Endothelial cell (in vitro differentiated cells): ENCODE data around the gene SPATA32. TPM values are rescaled to one million over a fixed set of nuclear protein-coding genes. Genes with fewer than 3 reads are reported as not detected.

Experiments
- DNase-seq: peaks from one replicate; pipeline ENCODE4 v3.0.0; 2021; ENCODE audit warnings: low spot score
- H3K27ac Mint-ChIP-seq: one replicate; pipeline ENCODE4 v1.8.0; 2021; ENCODE audit warnings: mixed read lengths, inconsistent platforms; ENCODE audit not compliant: unreplicated experiment
- H3K27me3 Mint-ChIP-seq: one replicate; pipeline ENCODE4 v1.8.0; 2021; ENCODE audit warnings: mild to moderate bottlenecking, moderate library complexity, mixed read lengths, inconsistent platforms; ENCODE audit not compliant: unreplicated experiment
- H3K36me3 Mint-ChIP-seq: one replicate; pipeline ENCODE4 v1.8.0; 2021; ENCODE audit warnings: mild to moderate bottlenecking, low read depth, mixed read lengths, inconsistent platforms; ENCODE audit not compliant: unreplicated experiment
- H3K4me1 Mint-ChIP-seq: one replicate; pipeline ENCODE4 v1.8.0; 2021; ENCODE audit warnings: mild to moderate bottlenecking, mixed read lengths, inconsistent platforms; ENCODE audit not compliant: unreplicated experiment
- H3K4me3 Mint-ChIP-seq: one replicate; pipeline ENCODE4 v1.8.0; 2021; ENCODE audit warnings: mild to moderate bottlenecking, mixed read lengths, inconsistent platforms; ENCODE audit not compliant: unreplicated experiment
- H3K9me3 Mint-ChIP-seq: one replicate; pipeline ENCODE4 v1.8.0; 2021; ENCODE audit warnings: mixed read lengths, inconsistent platforms; ENCODE audit not compliant: unreplicated experiment
- total RNA-seq: library from RNA; stranded (reverse); fragmentation: NEBNext Ultra II Directional; extraction: Animal tissue kit (Norgen Biotek cat#: 25700); gene quantifications from one replicate; pipeline ENCODE4 v1.2.1, GENCODE V29; 2021; ENCODE audit not compliant: unreplicated experiment
- TF ChIP-seq, protein P1 (sequence below): fragments of 200-600 bp; sonication (generic); IDR thresholded peaks from one replicate; pipeline ENCODE4 v1.5.0; 2021; ENCODE audit warnings: antibody characterized with exemption; ENCODE audit not compliant: unreplicated experiment

Gene SPATA32
- total RNA-seq, 1 donor from 2014 or later, result not detected

DNA sequence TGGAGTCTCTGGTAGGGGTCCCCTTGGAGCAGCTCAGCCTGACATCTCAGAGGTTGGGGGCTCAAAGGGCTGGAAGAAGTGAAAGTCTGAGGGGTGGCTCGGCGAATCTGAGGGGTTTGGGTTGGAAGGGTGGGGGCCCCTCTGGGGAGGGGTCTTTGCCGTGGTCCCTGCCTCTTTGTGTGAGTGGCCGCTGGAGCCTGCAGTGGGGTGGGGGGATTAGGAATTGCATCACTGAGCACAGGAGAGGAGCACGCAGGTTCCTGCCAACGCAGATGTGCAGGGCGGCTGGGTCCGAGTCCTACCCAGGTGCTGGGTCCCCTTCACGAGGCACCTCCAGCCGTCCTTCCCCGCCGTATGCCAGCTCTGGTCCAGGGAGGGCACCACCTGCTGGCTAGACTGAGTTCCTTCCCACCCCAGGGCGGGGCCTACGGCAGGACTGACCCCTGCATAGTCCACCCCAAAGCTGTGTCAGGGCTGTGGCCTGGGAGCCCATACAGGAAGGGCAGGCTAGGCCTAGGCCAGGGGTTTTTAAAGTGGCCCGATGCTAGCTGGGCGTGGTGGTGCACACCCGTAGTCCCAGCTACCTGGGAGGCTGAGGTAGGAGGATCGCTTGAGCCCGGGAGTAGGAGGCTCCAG, 30.3 kb downstream of the SPATA32 start:
- H3K4me1 Mint-ChIP-seq, result peaks cover 17% of the 10 kb centered on the region
- peaks cover 9% of the 10 kb centered on the region for H3K27me3 Mint-ChIP-seq
- peak; percentile 49 for DNase-seq
- H3K36me3 Mint-ChIP-seq, result peaks cover 5% of the 10 kb centered on the region
- no peak overlapping the region for H3K4me3 Mint-ChIP-seq
- H3K27ac Mint-ChIP-seq, result no peak overlapping the region
- no peaks in the 10 kb centered on the region for H3K9me3 Mint-ChIP-seq
- TF ChIP-seq, protein P1, sequence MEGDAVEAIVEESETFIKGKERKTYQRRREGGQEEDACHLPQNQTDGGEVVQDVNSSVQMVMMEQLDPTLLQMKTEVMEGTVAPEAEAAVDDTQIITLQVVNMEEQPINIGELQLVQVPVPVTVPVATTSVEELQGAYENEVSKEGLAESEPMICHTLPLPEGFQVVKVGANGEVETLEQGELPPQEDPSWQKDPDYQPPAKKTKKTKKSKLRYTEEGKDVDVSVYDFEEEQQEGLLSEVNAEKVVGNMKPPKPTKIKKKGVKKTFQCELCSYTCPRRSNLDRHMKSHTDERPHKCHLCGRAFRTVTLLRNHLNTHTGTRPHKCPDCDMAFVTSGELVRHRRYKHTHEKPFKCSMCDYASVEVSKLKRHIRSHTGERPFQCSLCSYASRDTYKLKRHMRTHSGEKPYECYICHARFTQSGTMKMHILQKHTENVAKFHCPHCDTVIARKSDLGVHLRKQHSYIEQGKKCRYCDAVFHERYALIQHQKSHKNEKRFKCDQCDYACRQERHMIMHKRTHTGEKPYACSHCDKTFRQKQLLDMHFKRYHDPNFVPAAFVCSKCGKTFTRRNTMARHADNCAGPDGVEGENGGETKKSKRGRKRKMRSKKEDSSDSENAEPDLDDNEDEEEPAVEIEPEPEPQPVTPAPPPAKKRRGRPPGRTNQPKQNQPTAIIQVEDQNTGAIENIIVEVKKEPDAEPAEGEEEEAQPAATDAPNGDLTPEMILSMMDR, result peak; percentile 18

- H3K36me3 Mint-ChIP-seq, result peaks cover 5% of the 10 kb centered on the region
- DNase-seq, result no peak
- TF ChIP-seq, protein P1, result no peak
- H3K4me1 Mint-ChIP-seq, result peaks cover 19% of the 10 kb centered on the region
- no peaks in the 10 kb centered on the region for H3K9me3 Mint-ChIP-seq
- no peak overlapping the region for H3K27ac Mint-ChIP-seq
- H3K4me3 Mint-ChIP-seq, result no peak overlapping the region
- H3K27me3 Mint-ChIP-seq, result peaks cover 9% of the 10 kb centered on the region
These were observed 31.0 kb downstream of the SPATA32 start for GRCh38 chr17:45230787-45231480.

DNA sequence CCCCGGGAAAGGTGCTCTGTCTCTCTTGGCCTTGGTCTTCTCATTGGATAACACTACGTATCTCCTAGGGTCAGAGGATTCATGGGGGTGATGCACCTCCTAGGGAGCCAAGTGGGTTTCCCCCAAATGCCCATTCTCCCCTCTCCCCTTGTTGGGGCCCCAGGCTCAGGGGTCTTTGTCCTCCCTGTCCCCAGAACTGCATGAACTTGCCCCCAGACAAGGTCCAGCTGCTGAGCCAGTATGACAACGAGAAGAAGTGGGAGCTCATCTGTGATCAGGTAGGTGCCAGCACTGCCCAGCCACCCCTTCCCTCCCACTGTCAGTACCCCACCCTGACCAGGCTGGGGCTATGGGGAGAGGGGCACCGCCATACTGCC, 31.5 kb downstream of the SPATA32 start:
- Mint-ChIP-seq H3K27me3 (peaks cover 9% of the 10 kb centered on the region), H3K36me3 (peaks cover 5% of the 10 kb centered on the region), H3K9me3 (no peaks in the 10 kb centered on the region), H3K4me1 (peaks cover 19% of the 10 kb centered on the region), H3K27ac (no peak overlapping the region), H3K4me3 (no peak overlapping the region)
- TF ChIP-seq, protein P1, result no peak
- no peak for DNase-seq

DNA sequence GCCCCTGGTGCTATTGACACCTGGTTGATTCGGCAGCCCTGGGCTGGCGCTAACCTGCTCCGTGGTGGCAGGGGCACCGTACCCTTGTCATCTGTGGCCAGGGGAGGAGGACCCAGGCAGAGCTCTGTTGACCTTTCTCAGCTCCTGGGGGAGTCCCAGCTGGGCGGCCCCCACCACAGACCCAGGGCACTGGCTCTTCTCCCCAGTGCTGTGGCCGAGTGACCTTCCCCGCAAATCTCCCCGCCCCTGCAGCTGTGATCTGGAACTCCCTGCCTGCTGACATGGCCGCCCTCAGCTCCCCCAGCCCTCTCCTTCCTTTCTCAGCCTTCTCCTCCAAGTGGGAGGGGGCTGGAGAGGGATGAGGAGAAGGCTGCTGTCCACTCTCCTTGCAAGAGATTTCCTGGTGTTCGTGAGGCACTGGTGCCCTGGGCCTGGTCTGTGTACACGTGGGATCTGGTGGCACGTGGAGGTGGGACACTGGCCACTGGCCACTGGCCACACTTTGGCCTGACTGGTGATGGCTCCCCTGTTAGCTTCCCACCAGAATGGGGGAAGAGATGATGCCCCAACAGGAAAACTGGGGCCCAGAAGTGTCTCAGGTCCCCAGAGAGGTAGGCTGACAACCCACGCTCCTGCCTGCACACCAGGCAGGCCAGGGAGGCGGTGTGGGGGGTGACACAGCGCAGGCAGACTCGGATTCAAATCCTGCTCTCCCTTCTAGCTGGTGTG, 32.0 kb downstream of the SPATA32 start:
- Mint-ChIP-seq H3K4me3 (no peak overlapping the region), H3K36me3 (peaks cover 5% of the 10 kb centered on the region), H3K9me3 (no peaks in the 10 kb centered on the region), H3K27me3 (peaks cover 9% of the 10 kb centered on the region), H3K27ac (no peak overlapping the region), H3K4me1 (peaks cover 22% of the 10 kb centered on the region)
- TF ChIP-seq, protein P1, result no peak
- no peak for DNase-seq
